Caki2 (cell line): ENCODE data around the gene HMCN2. TPM values are rescaled to one million over a fixed set of nuclear protein-coding genes. Genes with fewer than 3 reads are reported as not detected.

Source experiments
- DNase-seq: peaks from one replicate; pipeline ENCODE4 v3.0.0-alpha.2; 2015; ENCODE audit warnings: low read depth
- in situ Hi-C: cut with HindIII; loops from 2 replicates; pipeline ENCODE4 v1.10.0; 2016; ENCODE audit warnings: low sequenced_read_pairs, low pct_unique_long_range_greater_than_20kb, mixed read lengths
- total RNA-seq: library from RNA; depleted of rRNA; stranded (reverse); fragments of >200 nt; shearing (Covaris generic); gene quantifications from 2 replicates; pipeline ENCODE4 v1.2.3, GENCODE V29; 2014; ENCODE audit warnings: low replicate concordance

HMCN2 gene
- total RNA-seq, 1 experiment from 2014 or later = not detected

DNA sequence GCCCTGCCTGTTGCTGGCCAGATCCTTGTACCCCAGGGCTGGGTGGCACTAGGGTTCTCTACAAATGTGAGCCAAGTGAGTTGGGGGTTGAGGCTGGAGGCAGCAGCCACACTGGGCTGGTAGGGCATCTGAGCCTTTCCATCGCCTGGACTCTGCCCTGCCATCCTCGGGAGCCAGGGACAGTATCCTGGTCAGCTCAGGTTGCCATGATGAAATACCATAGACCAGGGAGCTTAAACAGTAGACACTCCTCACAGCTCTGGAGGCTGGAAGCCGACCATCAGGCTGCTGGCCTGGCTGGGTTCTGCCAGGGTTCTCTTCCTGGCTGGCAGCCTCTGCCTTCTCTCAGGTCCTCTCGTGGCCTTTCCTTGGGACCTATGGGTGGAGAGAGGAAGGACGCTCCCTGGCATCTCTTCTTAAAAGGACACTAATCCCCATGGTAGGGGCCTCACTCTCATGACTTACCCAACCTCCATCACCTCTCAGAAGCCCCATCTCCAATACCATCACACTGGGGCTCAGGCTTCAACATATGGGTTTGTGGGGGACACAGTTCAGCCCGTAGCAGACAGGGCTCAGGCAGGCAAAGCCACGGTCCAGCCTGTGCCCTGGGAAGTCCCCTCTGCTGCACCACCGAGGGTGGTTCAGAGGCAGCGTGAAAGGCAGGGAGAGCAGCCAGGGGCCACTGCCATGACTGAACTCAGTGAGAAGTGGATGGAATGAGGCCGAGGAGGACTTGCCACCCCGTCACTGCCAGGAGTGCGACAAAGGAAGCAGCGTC, 50.1 kb downstream of the HMCN2 start:
- no peak for DNase-seq
- in situ Hi-C loops = no loop called here

DNA sequence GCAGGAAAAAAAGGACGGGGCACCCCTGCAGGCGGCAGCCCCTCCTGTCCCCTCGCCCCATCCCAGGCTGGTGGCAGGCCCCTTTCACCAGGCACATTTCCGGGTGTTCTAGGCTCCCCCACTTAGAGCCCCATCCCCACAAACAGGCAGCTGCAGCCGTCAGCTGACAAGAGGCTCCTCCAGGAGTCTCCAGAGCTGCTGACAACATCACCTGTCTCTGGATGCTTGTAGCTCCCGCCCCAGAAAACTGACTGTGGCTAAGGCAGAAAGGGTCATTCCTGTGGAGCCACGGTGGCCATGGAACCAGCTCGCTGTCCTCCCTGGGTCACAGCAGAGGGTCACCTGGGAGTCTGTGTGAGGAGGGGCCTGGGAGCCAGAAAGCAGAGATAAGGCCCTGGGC, 50.9 kb downstream of the HMCN2 start:
- in situ Hi-C loops = no loop called here
- no peak for DNase-seq

DNA sequence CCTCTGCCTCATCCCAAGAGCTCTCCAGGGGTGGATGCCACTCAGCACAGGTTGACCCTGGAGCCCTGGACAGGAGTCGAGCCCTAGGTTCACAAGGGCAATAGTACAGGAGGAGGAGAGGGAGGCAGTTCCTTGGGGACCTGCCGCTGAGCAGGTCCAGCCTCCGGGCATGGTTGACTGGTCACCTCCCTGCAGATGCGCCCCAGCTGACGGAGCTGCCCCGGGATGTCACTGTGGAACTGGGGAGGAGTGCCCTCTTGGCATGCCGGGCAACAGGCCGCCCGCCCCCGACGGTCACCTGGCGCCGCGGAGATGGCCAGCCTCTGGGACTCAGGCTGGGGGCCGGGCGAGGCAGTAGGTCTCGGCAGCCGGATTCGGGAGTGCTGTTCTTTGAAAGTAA, 53.7 kb downstream of the HMCN2 start:
- DNase-seq = no peak
- in situ Hi-C loops = no loop called here

DNA sequence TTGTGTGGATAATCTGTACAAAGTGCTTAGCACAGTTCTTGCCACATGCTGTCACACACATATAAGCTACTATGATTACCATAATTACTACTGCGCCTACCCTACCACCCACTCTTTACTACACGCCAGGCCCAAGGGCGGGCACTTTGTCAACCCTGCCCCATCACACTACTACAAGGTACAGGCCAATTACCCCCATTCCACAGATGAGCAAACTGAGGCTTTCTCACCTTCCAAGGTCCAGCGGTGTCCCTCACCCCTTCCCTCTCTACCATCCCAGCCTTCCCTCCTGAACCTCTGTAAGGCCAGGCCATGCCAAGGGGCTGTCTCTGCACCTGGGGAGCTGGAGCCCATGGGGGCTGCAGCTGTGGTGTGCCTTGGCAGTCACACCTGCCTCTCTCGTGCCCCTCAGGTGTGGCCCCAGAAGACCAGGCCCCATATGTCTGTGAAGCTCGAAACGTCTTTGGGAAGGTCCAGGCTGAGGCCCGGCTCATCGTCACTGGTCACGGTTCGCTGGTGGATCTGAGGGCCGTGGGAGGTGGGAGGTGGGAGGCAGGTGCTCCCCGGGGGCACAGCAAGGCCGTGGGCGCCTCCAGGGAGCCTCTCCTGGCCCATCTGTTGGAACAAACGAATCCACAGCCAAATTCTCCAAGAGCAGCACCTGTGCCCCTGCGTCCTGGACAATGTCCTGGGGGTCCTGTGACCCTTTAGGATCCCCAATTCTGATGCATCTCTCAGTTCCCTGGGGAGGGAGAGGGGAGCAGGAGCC, 54.6 kb downstream of the HMCN2 start:
- DNase-seq = no peak
- in situ Hi-C loops = no loop called here

DNA sequence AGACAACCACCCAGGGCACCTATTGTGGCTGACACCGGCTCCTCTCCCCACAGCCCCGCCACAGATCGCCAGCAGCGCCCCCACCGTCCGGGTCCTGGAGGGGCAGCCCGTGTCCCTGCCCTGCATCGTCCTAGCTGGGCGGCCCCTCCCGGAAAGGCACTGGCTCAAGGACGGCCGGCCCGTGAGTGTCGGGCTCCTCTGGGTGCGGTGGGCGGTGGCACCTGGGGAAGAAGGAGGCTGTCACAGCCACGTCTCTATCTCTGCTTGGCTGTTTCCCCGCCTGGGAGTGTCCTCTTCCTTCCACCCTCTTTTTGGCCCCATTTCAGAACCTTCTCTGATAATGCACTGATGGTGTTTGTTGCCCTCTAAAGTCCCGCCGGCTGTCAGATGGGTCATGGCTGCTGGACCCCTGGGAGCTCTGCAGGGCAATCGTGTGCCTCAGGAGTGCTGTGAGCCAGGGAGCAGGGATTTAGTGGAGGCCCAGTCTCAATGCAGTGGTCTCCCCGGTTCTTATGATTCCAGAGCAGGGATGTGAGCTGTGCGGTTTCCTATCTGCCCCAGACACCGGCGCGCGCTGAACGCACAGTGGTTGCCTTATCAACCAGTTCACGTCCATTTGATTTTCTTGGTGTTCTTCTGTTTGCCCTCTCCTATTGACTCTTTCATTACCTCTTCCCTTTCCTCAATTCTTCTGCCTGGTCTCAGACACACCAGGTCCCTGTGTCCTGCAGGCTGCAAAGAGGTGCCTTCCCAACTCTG, 55.3 kb downstream of the HMCN2 start:
- DNase-seq = no peak
- in situ Hi-C loops = no loop called here

DNA sequence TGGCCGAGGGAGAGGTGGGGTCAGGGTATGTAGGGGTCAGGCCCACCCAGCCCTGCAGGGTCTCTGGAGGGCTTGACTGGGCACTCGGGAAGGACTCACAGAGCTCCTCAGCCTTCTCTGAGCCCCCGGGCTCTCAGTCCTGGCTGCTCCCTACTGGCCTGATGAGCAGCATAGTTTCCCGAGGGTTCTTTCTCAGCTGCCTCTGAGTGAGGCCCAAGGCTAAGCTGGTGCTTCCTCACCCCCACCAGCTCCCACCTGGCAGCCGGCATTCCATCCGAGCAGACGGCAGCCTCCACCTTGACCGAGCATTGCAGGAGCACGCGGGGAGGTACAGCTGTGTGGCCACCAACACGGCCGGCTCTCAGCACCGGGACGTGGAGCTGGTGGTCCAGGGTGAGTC, 56.0 kb downstream of the HMCN2 start:
- no peak for DNase-seq
- in situ Hi-C loops = no loop called here

DNA sequence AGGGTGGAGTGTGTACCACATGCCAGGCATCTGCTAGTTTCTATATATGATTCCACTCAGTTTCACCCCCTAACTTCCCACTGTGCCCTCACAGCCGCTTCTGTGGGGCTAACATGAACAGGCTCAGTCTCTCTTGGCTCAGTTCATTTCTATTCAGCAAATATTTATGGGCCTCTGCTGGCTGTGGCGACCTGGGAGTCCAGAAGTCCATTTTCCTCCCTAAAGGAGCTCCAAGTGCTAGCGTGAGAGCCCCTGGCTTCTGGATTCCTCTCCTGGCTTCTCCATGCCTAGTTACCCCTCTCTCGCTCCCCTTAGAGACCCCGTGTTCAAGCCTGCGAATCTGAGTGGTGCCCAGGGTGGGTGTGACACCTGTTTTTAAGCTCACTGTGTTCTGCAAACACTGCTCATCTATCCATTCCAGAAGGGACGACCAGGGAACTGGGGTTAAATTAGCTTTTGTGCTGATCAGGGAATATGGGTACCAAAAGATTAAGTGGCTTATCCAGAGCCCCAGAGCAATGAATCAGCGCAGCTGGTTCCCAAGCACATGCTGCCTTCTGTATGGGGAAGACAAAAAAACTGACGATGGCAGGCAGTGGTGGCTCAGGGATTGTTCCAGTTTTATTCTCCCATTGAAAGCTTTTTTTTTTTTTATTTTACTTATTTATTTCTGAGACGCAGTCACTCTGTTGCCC, 57.6 kb downstream of the HMCN2 start:
- in situ Hi-C loops = no loop called here
- no peak for DNase-seq

DNA sequence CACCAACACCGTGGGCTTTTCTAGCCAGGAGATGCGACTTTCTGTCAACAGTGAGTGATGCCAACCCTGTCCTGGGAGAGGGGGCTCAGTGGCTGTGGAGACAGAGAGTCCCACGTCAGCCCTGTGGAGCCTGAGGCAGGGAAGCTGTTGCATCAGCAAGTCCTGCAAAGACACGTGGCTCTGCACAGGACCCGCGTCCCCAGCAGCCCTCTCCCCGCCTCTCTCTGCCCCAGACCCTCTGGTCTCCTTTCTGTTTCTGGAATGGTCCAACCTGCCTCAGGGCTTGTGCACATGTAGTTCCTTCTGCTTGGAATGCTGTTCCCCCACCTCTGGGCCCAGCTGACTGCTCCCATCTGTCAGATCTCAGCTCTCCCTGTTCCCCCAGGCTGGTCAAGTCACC, 60.4 kb downstream of the HMCN2 start:
- no peak for DNase-seq
- in situ Hi-C loops = no loop called here

DNA sequence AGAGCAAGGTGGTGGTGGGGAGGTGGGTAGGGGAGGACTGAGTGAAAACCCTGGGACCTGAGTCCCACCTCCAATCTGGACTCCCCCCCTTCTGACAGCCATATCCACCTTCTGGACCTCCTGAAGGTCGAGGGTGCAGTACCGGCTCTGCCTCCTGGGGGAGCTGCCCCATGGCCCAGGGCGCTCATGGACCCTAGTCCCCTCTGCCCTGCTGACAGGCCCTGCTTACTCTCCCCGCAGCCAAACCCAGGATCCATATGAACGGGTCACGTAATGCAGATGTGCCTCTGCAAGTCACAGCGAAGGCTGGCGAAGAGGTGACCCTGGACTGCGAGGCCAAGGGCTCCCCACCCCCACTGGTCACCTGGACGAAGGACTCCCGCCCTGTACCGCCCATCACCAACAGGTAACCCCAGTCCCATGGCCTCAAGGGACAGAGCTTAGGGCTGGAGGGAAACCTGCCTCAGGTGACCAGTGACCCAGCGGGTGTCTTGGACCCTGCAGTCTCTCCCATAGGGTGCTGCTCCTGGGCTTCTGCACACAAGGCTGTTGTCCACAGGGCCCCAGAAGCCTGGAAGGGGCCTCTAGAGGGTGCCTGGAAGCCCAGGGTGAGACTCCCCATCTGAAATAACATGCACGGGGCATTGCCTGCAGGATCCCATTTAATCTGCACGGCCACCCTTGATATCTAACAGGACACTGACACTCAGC, 61.7 kb downstream of the HMCN2 start:
- DNase-seq = no peak
- in situ Hi-C loops = no loop called here

DNA sequence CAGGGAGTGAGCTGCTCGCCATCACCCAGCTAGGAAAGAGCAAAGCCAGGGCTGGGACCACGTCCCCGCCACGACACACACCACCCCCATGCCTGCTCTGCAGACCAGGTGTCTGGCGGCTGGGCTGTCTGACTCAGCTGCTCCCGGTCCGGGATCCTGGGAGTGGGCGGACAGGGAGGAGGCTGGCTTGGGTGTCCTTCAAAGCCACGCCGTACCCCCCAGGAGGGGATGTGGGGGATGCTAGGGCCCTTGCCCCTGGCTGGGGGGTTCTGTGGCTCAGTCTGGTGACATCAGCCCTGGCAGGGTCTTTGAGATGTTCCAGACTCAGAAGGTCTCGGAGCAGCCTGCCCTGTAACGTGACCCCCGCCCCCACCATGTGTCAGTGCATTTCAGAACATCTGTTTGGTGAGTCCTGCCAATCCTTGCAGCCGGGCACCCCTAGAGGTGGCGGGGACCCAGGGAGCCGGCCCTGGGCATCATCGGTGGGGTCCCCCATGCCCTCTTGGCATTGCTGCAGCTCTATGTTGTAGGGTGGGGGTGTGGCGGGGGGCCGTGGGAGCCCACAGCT, 62.3 kb downstream of the HMCN2 start:
- in situ Hi-C loops = no loop called here
- no peak for DNase-seq

DNA sequence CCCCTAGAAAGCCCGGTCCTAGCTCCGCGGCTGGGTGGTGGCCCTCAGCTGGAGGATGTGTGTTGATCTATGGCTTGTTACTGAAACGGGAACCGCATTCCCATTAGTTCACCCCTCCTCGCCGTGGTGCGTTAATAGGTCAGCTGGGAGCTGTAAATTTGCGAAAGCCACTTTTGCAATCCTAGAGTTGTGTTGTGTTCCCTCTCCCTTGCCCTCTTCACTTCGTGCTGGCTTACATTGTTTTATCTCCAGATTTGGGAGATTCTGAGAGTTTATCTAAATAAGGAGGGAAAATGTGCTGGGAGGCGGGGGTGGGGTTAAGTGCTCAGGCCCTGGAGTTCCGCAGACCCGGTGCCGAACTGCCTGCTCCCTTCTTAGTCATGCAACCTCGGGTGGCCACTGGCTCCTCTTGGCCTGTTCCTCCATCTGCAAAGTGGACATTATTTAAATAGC, 62.8 kb downstream of the HMCN2 start:
- DNase-seq = no peak

DNA sequence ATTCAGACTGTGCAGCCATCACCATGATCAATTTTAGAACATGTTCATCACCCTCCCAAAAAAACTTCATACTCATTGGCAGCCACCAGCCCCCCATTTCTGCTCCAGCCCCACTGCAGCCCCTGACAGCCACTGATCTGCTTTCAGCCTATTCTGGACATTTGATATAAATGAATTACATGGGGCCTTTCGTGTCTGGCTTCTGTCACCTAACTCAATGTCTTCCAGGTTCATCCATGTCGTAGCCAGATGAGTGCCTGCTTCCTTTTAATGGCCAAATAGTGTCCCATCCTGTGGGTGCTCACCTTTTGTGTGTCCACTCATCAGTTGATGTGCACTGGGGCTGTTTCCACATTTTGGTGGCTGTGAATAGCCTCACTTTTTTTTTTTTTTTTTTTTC, 63.5 kb downstream of the HMCN2 start:
- no peak for DNase-seq
- in situ Hi-C loops = no loop called here

More for the DNA sequence above, 62.8 kb downstream of the HMCN2 start:
- in situ Hi-C loops = no loop called here

DNA sequence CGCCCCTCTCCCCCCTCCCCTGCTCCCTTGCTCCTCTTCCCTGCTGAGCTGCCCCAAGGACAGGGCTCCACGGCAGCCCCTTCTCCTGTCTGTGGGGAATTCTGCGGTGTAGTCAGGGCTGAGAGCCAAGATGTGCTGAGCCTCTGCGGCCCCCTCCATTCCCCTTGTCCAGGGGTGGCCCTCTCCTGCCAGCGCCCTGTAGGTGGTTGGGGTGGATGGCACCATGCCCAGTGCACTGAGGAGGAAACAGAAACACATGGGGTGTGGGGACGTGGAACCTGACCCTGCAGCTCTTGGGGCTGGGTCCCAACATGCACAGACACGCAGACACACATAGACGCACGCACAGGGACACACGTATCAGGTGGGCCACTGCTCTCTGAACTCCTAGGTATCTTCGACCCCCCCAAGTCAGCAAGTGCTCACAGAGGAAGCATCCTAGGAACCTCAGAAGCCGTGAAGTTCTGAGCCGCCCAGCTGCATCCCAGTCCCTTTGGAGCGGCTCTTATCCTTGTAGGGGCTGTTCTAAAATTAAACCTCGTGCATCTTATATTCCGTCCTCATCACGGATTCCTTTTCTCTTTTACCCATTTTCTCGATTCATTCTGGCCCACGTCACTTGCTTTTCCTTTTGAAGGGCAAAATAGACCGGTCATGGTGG, 64.8 kb downstream of the HMCN2 start:
- in situ Hi-C loops = no loop called here
- no peak for DNase-seq

DNA sequence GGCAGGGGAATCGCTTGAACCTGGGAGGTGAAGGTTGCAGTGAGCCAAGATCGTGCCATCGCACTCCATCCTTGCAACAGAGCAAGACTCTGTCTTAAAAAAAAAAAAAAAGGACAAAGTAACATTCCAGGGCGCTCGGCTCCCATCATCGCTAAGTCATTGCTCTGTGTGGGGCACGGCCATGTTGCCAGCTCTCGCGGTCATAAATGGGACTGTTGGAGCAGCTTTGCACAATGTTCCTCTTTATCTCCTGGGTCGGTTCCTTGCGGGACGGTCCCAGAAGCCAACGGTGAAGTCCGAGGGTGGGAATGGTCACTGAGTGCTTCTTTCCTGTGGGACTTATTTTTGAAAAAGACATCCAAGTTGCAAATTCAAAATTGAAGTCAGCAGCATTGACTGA, 65.5 kb downstream of the HMCN2 start:
- in situ Hi-C loops = no loop called here
- DNase-seq = no peak

DNA sequence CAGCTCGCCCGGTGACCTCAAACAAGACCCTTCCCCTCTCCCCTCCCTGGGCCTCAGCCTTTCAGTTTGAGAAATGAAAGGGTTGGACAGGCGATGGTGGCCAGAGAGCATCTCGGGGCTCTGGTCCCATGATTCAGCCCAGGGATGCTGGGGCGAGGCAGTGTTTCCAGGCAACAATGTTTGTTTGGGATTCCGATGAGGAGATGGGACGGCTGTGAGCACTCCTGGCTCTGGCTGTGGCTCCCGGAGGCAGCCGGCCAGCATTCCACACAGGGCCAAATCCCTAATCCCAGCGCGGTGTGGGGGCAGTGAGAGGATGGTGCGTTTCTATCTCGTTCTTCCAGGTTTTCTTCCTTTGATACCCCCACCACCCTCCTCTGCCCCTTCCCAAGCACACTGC, 66.0 kb downstream of the HMCN2 start:
- in situ Hi-C loops = no loop called here
- DNase-seq = no peak

DNA sequence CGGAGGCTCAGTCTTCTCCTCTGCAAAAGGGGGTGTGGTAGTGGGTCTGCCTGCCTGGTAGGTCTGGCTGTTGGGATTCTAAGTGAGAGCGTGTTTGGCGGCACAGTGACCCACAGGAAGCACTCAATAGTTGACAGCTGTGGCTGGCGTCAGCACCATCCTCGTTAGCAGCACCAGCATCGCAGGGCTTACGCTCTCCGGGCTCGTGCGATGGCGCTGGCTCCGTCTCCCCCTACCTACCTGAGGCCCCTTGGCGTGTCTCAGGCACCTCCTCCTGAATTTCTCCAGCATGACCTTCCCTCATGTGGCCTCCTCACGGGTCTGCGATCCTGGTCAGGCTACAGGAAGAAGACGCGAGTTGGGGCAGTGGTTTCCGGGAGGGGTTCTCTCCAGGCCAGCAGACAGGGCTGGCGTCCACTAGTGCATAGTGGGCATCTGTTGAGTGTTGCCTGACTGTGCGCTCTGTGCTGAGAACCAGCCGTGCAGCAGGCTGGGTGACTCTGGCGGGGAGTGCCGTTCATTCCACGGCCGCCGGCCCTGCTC, 66.9 kb downstream of the HMCN2 start:
- in situ Hi-C loops = no loop called here
- no peak for DNase-seq
